Adrenal gland (tissue), 5 donors: ENCODE measurements around the gene LILRB5.

Experiments used
- CTCF ChIP-seq, 6 experiments: fragments of 450-650 bp in 4 of 6; fragments of 200-600 bp in 2 of 6; sonication (generic) in 1 of 6; IDR thresholded peaks; 1 replicate in 5 of 6; 2 replicates in 1 of 6; pipeline versions ENCODE4 v1.5.1 to v1.8.0; 2016 to 2021; ENCODE audit warnings: antibody characterized with exemption in 6 of 6, mild to moderate bottlenecking in 2 of 6, moderate library complexity in 1 of 6
- POLR2A ChIP-seq, 2 donors: fragments of 450-650 bp; IDR thresholded peaks; one replicate each; pipeline ENCODE4 v1.6.1; 2017; ENCODE audit warnings: antibody characterized with exemption in 2 of 2, mild to moderate bottlenecking in 2 of 2, moderate library complexity in 1 of 2
- donor health status: DM: no; HTN: no; CAD: no.

DNA sequence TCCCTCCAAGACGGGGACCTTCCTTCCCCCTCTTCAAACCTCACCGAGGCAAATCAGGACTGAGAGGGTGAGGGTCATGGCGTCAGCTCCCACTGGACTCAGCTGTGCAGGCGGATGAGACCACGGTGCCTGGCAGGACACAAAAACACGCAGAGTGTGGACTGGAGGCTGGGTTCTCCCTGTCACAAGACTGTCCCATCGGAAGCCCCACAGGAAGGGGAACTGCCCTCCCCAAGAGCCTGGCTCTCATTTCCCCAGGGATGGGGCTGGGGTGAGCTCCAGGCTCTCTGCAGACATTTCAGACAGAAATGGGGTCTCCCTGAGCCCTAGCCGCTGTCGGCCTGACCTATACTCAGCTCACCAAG, at the start of gene LILRB5:
- TF ChIP-seq CTCF (IDR thresholded peaks at IDR 0.05) (no peak), POLR2A (IDR thresholded peaks at IDR 0.05) (no peak)
